MM.1S (cell line): ENCODE results near the gene HOXD4.

Source experiments
- DNase-seq: peaks from one replicate; pipeline ENCODE4 v3.0.0-alpha.2; 2015
- H2AFZ ChIP-seq: fragments of 300-600 bp; sonication (generic); 2 replicates; pipeline ENCODE4 v1.6.0; 2016; ENCODE audit warnings: antibody characterized with exemption, low read length
- H3F3A ChIP-seq: fragments of 300-600 bp; sonication (generic); 2 replicates; pipeline ENCODE4 v1.6.1; 2016; ENCODE audit warnings: mild to moderate bottlenecking, antibody characterized with exemption, low read length, moderate library complexity, mixed read lengths; ENCODE audit not compliant: insufficient read depth
- H3K27ac ChIP-seq: fragments of 300-600 bp; sonication (generic); 2 replicates; pipeline ENCODE4 v1.5.1; 2016; ENCODE audit warnings: mild to moderate bottlenecking, low read length
- H3K27me3 ChIP-seq: fragments of 300-600 bp; sonication (generic); replicated peaks from 2 replicates; pipeline ENCODE4 v1.6.0; 2016; ENCODE audit warnings: low read length; ENCODE audit not compliant: insufficient read depth
- H3K36me3 ChIP-seq: fragments of 300-600 bp; sonication (generic); replicated peaks from 2 replicates; pipeline ENCODE4 v1.6.1; 2016; ENCODE audit warnings: mild to moderate bottlenecking, low read length, mixed read lengths; ENCODE audit not compliant: insufficient read depth
- H3K4me1 ChIP-seq: fragments of 300-600 bp; sonication (generic); 2 replicates; pipeline ENCODE4 v1.6.1; 2016; ENCODE audit warnings: low read length, mixed read lengths
- H3K4me2 ChIP-seq: fragments of 300-600 bp; sonication (generic); 2 replicates; pipeline ENCODE4 v1.6.0; 2016; ENCODE audit warnings: low read depth, low read length
- H3K4me3 ChIP-seq: fragments of 300-600 bp; sonication (generic); 2 replicates; pipeline ENCODE4 v1.5.1; 2016; ENCODE audit warnings: low read length, mixed read lengths
- H3K79me2 ChIP-seq: fragments of 300-600 bp; sonication (generic); 2 replicates; pipeline ENCODE4 v1.6.1; 2016; ENCODE audit warnings: mixed run types, low read length, mixed read lengths
- H3K9ac ChIP-seq: fragments of 300-600 bp; sonication (generic); 2 replicates; pipeline ENCODE4 v1.6.1; 2016; ENCODE audit warnings: low read length, mixed read lengths
- H3K9me2 ChIP-seq: fragments of 300-600 bp; sonication (generic); replicated peaks from 2 replicates; pipeline ENCODE4 v1.6.1; 2016; ENCODE audit warnings: mild to moderate bottlenecking, low read length, mixed read lengths; ENCODE audit not compliant: insufficient read depth
- H3K9me3 ChIP-seq: fragments of 300-600 bp; sonication (generic); replicated peaks from 2 replicates; pipeline ENCODE4 v1.6.1; 2016; ENCODE audit warnings: mild to moderate bottlenecking, low read length, mixed read lengths; ENCODE audit not compliant: insufficient read depth
- H4K20me1 ChIP-seq: fragments of 300-600 bp; sonication (generic); 2 replicates; pipeline ENCODE4 v1.6.1; 2016; ENCODE audit warnings: mild to moderate bottlenecking, low read length, moderate library complexity, mixed read lengths; ENCODE audit not compliant: insufficient read depth
- CTCF ChIP-seq: fragments of 300-600 bp; sonication (generic); IDR thresholded peaks from 2 replicates; pipeline ENCODE4 v1.5.1; 2016; ENCODE audit warnings: antibody characterized with exemption, low read length, mixed read lengths
- EZH2 ChIP-seq: fragments of 300-600 bp; sonication (generic); optimal IDR thresholded peaks from 2 replicates; pipeline ENCODE3; 2017; ENCODE audit warnings: low read depth, mild to moderate bottlenecking, antibody characterized with exemption, low read length, mixed read lengths
- EZH2phosphoT487 ChIP-seq: fragments of 300-600 bp; sonication (generic); IDR thresholded peaks from 2 replicates; pipeline ENCODE4 v1.6.1; 2018; ENCODE audit warnings: antibody characterized with exemption, low read length

HOXD4 gene

GRCh38 chr2:176171351-176172006 is 20.1 kb downstream of the HOXD4 start:
- Histone ChIP-seq H3K4me2 (no peak overlapping the region), H3K4me3 (no peak overlapping the region), H3K9me2 (no peaks in the 10 kb centered on the region)

GRCh38 chr2:176172007-176172894 is 20.9 kb downstream of the HOXD4 start:
- Histone ChIP-seq H3K79me2 (no peaks in the 10 kb centered on the region), H3K4me1 (no peaks in the 10 kb centered on the region), H3K27ac (no peak overlapping the region), H3K4me3 (no peak overlapping the region), H3K27me3 (no peaks in the 10 kb centered on the region), H3K36me3 (no peaks in the 10 kb centered on the region), H3K9me2 (no peaks in the 10 kb centered on the region), H4K20me1 (no peaks in the 10 kb centered on the region), H3K9me3 (no peaks in the 10 kb centered on the region), H2AFZ (no peak overlapping the region), H3K4me2 (no peak overlapping the region), H3F3A (no peaks in the 10 kb centered on the region), H3K9ac (no peak overlapping the region)
- TF ChIP-seq CTCF (no peak), EZH2phosphoT487 (no peak), EZH2 (no peak)
- DNase-seq: no peak

More at GRCh38 chr2:176171351-176172006, 20.1 kb downstream of the HOXD4 start:
- no peak for DNase-seq
- TF ChIP-seq CTCF (no peak), EZH2 (no peak), EZH2phosphoT487 (no peak)
- no peak overlapping the region for H3K9ac ChIP-seq
- H3K9me3 ChIP-seq: no peaks in the 10 kb centered on the region
- H3K27me3 ChIP-seq: no peaks in the 10 kb centered on the region
- no peaks in the 10 kb centered on the region for H3F3A ChIP-seq
- H3K79me2 ChIP-seq: no peaks in the 10 kb centered on the region
- no peak overlapping the region for H2AFZ ChIP-seq
- no peak overlapping the region for H3K27ac ChIP-seq
- H3K36me3 ChIP-seq: no peaks in the 10 kb centered on the region
- H4K20me1 ChIP-seq: no peaks in the 10 kb centered on the region
- H3K4me1 ChIP-seq: no peaks in the 10 kb centered on the region

- no peaks in the 10 kb centered on the region for H3K27me3 ChIP-seq
- no peaks in the 10 kb centered on the region for H3K79me2 ChIP-seq
Observed at GRCh38 chr2:176172895-176173566, 21.7 kb downstream of the HOXD4 start.

More at GRCh38 chr2:176172895-176173566, 21.7 kb downstream of the HOXD4 start:
- Histone ChIP-seq H3K4me2 (no peak overlapping the region), H3K27ac (no peak overlapping the region), H4K20me1 (no peaks in the 10 kb centered on the region), H3K36me3 (no peaks in the 10 kb centered on the region), H3K4me1 (no peaks in the 10 kb centered on the region), H3K4me3 (no peak overlapping the region), H3K9ac (no peak overlapping the region), H3K9me3 (no peaks in the 10 kb centered on the region), H2AFZ (no peak overlapping the region), H3K9me2 (no peaks in the 10 kb centered on the region), H3F3A (no peaks in the 10 kb centered on the region)
- TF ChIP-seq EZH2 (no peak), CTCF (no peak), EZH2phosphoT487 (no peak)
- no peak for DNase-seq
